Measurements from ENCODE around the gene CCNY.

- TF ChIP-seq CTCF (IDR thresholded peaks at IDR 0.05), result no peak
- TF ChIP-seq REST (IDR thresholded peaks at IDR 0.05; ENCODE audit: insufficient read depth in 1 of 2, low read depth in 2 of 2, low read length in 1 of 2), result no peak
- TF ChIP-seq POLR2AphosphoS5 (IDR thresholded peaks at IDR 0.05; ENCODE audit: low read depth, low read length), result no peak
- no peak for TF ChIP-seq TCF7L2 (IDR thresholded peaks at IDR 0.05; ENCODE audit: low read depth, low read length)
Observed at GRCh38 chr10:35348609-35349388, 12.5 kb downstream of the CCNY start.

Data from Panc1 (cell line).